SK-N-MC (cell line): ENCODE results near the gene GNL3.

ENCODE experiments used
- EZH2 ChIP-seq: fragments of 200-600 bp; sonication (generic); IDR thresholded peaks from one replicate; pipeline ENCODE4 v1.6.1; 2017; ENCODE audit warnings: antibody characterized with exemption
- FOXP2 ChIP-seq: optimal IDR thresholded peaks from 2 replicates; pipeline ENCODE3; 2011; ENCODE audit warnings: mild to moderate bottlenecking, moderate library complexity; ENCODE audit not compliant: insufficient read depth; ENCODE audit errors: extremely low read length, control extremely low read depth
- POLR2AphosphoS5 ChIP-seq: IDR thresholded peaks from 2 replicates; pipeline ENCODE4 v1.6.1; 2012; ENCODE audit warnings: mild to moderate bottlenecking, low read depth, low read length, borderline replicate concordance

GRCh38 chr3:52678265-52679198 is 7.3 kb upstream of the GNL3 start:
- no peak for TF ChIP-seq EZH2
- TF ChIP-seq POLR2AphosphoS5, result no peak
- no peak for TF ChIP-seq FOXP2
